ENCODE data around the gene ZNF512.

Gene ZNF512

GRCh38 chr2:27561060-27561459, 21.8 kb upstream of the ZNF512 start:
- Histone ChIP-seq H2AFZ (ENCODE audit: low read length) (no peak overlapping the region), H3K9me2 (replicated peaks; ENCODE audit: low read depth, low read length) (no peaks in the 10 kb centered on the region), H3K27me3 (ENCODE audit: insufficient read depth, low read length, poor library complexity, severe bottlenecking) (peaks cover 2% of the 10 kb centered on the region), H3K4me1 (ENCODE audit: insufficient read depth, low read length, poor library complexity, severe bottlenecking) (no peaks in the 10 kb centered on the region), H3K4me3 (ENCODE audit: low read length, poor library complexity, severe bottlenecking) (no peak overlapping the region), H3K9me3 (ENCODE audit: insufficient read depth, low read depth, low read length) (no peaks in the 10 kb centered on the region), H3K36me3 (ENCODE audit: insufficient read depth, low read length) (no peaks in the 10 kb centered on the region), H4K20me1 (ENCODE audit: insufficient read depth, low read length, poor library complexity, severe bottlenecking) (no peaks in the 10 kb centered on the region), H3K79me2 (ENCODE audit: insufficient read depth, low read length) (no peaks in the 10 kb centered on the region), H3K9ac (ENCODE audit: low read depth, low read length, poor library complexity, severe bottlenecking) (no peak overlapping the region), H3F3A (ENCODE audit: low read depth) (no peaks in the 10 kb centered on the region), H3K4me2 (ENCODE audit: low read depth, low read length, poor library complexity, severe bottlenecking) (no peak overlapping the region)
- TF ChIP-seq CTCF (conservative IDR thresholded peaks at IDR 0.05; ENCODE audit: low read length) (no peak), EZH2phosphoT487 (IDR thresholded peaks at IDR 0.05; ENCODE audit: borderline replicate concordance) (no peak)

- Histone ChIP-seq H3K27me3 (ENCODE audit: insufficient read depth, low read length, poor library complexity, severe bottlenecking) (peaks cover 56% of the 10 kb centered on the region), H3K79me2 (ENCODE audit: insufficient read depth, low read length) (no peaks in the 10 kb centered on the region)
These were observed 16.2 kb upstream of the ZNF512 start for GRCh38 chr2:27566628-27567027.

GRCh38 chr2:27569398-27569797, 13.4 kb upstream of the ZNF512 start:
- H3K27me3 ChIP-seq (ENCODE audit: insufficient read depth, low read length, poor library complexity, severe bottlenecking), result peaks cover 66% of the 10 kb centered on the region
- H3K36me3 ChIP-seq (ENCODE audit: insufficient read depth, low read length), result no peaks in the 10 kb centered on the region
- H3F3A ChIP-seq (ENCODE audit: low read depth), result no peaks in the 10 kb centered on the region
- no peaks in the 10 kb centered on the region for H3K79me2 ChIP-seq (ENCODE audit: insufficient read depth, low read length)
- H3K9ac ChIP-seq (ENCODE audit: low read depth, low read length, poor library complexity, severe bottlenecking), result no peak overlapping the region
- no peaks in the 10 kb centered on the region for H3K4me1 ChIP-seq (ENCODE audit: insufficient read depth, low read length, poor library complexity, severe bottlenecking)
- H3K9me3 ChIP-seq (ENCODE audit: insufficient read depth, low read depth, low read length), result no peaks in the 10 kb centered on the region
- no peaks in the 10 kb centered on the region for H3K9me2 ChIP-seq (replicated peaks; ENCODE audit: low read depth, low read length)
- H3K4me3 ChIP-seq (ENCODE audit: low read length, poor library complexity, severe bottlenecking), result no peak overlapping the region
- H2AFZ ChIP-seq (ENCODE audit: low read length), result no peak overlapping the region
- TF ChIP-seq EZH2phosphoT487 (IDR thresholded peaks at IDR 0.05; ENCODE audit: borderline replicate concordance) (no peak), CTCF (conservative IDR thresholded peaks at IDR 0.05; ENCODE audit: low read length) (no peak)
- H3K4me2 ChIP-seq (ENCODE audit: low read depth, low read length, poor library complexity, severe bottlenecking), result no peak overlapping the region
- no peaks in the 10 kb centered on the region for H4K20me1 ChIP-seq (ENCODE audit: insufficient read depth, low read length, poor library complexity, severe bottlenecking)

More at GRCh38 chr2:27566628-27567027, 16.2 kb upstream of the ZNF512 start:
- no peak for TF ChIP-seq EZH2phosphoT487 (IDR thresholded peaks at IDR 0.05; ENCODE audit: borderline replicate concordance)
- TF ChIP-seq CTCF (conservative IDR thresholded peaks at IDR 0.05; ENCODE audit: low read length), result no peak
- Histone ChIP-seq H3K4me2 (ENCODE audit: low read depth, low read length, poor library complexity, severe bottlenecking) (no peak overlapping the region), H3K4me1 (ENCODE audit: insufficient read depth, low read length, poor library complexity, severe bottlenecking) (no peaks in the 10 kb centered on the region), H3K9me3 (ENCODE audit: insufficient read depth, low read depth, low read length) (no peaks in the 10 kb centered on the region), H3K36me3 (ENCODE audit: insufficient read depth, low read length) (no peaks in the 10 kb centered on the region), H3K4me3 (ENCODE audit: low read length, poor library complexity, severe bottlenecking) (no peak overlapping the region), H3F3A (ENCODE audit: low read depth) (no peaks in the 10 kb centered on the region), H3K9me2 (replicated peaks; ENCODE audit: low read depth, low read length) (no peaks in the 10 kb centered on the region), H3K9ac (ENCODE audit: low read depth, low read length, poor library complexity, severe bottlenecking) (no peak overlapping the region), H2AFZ (ENCODE audit: low read length) (no peak overlapping the region), H4K20me1 (ENCODE audit: insufficient read depth, low read length, poor library complexity, severe bottlenecking) (no peaks in the 10 kb centered on the region)
